Ovary (tissue), 3 donors: ENCODE measurements around the gene SAP30BP.

ENCODE experiments used
- CTCF ChIP-seq, 3 donors: fragments of 450-650 bp in 2 of 3; fragments of 200-600 bp in 1 of 3; IDR thresholded peaks; one replicate each; pipeline versions ENCODE4 v1.5.1 to v1.8.0; 2016 to 2022; ENCODE audit warnings: antibody characterized with exemption in 3 of 3, mild to moderate bottlenecking in 1 of 3
- POLR2A ChIP-seq: fragments of 450-650 bp; IDR thresholded peaks from one replicate; pipeline ENCODE4 v1.6.1; 2017; ENCODE audit warnings: antibody characterized with exemption, mild to moderate bottlenecking, moderate library complexity
- donor health status: DM: no; HTN: no; CAD: no.

- TF ChIP-seq CTCF (IDR thresholded peaks at IDR 0.05) (no peak), POLR2A (no peak)
Measured at GRCh38 chr17:75658237-75658636, 8.9 kb upstream of the SAP30BP start.
